ENCODE results near the gene IFNAR1. TPM values are rescaled to one million over a fixed set of nuclear protein-coding genes. Genes with fewer than 3 reads are reported as not detected.
"Not testable (repeated sequence)": the region's sequence is repeated elsewhere in the genome, so short reads cannot be mapped to it uniquely, and the experiment has no call there.

The IFNAR1 gene
- total RNA-seq, 2 donors from 2014 or later, result 11.7 to 16.9 TPM

DNA sequence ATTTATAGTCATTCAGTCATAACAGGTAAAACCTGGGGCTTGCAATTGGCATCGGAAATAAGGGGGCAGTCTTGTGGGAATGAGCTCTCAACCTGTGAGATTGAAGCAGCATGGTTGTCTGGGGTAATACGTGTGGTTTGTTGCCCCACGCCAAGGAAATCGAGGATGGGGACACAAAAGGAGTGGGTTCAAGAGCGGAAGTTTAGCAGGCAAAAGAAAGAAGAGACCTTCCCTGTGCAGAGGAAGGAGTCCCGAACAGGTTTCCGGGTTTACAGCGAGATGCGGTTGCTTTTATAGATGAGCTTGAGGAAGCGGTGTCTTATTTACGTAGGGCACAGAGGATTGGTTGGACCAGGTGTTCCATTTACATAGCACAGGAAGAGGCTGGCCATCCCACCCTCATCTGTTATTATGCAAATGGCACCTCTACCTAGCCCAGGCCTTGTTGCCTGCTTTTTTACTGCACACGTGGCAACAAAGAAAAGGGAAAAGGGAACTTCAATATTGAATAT, 37.3 kb downstream of the IFNAR1 start:
- Mint-ChIP-seq H3K4me3 (peak overlapping the region; percentile 37), H3K27ac (no peak overlapping the region), H3K27me3 (ENCODE audit: insufficient read depth) (peaks cover 2% of the 10 kb centered on the region), H3K4me1 (peaks cover 8% of the 10 kb centered on the region), H3K36me3 (ENCODE audit: low read depth) (peaks cover 5% of the 10 kb centered on the region), H3K9me3 (peaks cover 12% of the 10 kb centered on the region)
- H3K27ac ChIP-seq (ENCODE audit: low read depth, low read length), result no peak overlapping the region
- H3K4me1 ChIP-seq (ENCODE audit: control insufficient read depth, insufficient read depth, low read length), result no peaks in the 10 kb centered on the region
- no peak overlapping the region for H3K9ac ChIP-seq (ENCODE audit: extremely low read depth, low read length, poor library complexity, severe bottlenecking)
- no peak overlapping the region for H3K4me3 ChIP-seq (ENCODE audit: low read length)
- 61 to 72% methylated on average over 10 to 12 of the region's 12 CpGs for WGBS, 2 experiments (ENCODE audit: insufficient coverage in 1 of 2, insufficient read length in 1 of 2)
- H3K9me3 ChIP-seq (ENCODE audit: control insufficient read depth, low read length), result peaks cover 13% of the 10 kb centered on the region
- DNase-seq, result peak; percentile 78
- TF ChIP-seq, protein P1, sequence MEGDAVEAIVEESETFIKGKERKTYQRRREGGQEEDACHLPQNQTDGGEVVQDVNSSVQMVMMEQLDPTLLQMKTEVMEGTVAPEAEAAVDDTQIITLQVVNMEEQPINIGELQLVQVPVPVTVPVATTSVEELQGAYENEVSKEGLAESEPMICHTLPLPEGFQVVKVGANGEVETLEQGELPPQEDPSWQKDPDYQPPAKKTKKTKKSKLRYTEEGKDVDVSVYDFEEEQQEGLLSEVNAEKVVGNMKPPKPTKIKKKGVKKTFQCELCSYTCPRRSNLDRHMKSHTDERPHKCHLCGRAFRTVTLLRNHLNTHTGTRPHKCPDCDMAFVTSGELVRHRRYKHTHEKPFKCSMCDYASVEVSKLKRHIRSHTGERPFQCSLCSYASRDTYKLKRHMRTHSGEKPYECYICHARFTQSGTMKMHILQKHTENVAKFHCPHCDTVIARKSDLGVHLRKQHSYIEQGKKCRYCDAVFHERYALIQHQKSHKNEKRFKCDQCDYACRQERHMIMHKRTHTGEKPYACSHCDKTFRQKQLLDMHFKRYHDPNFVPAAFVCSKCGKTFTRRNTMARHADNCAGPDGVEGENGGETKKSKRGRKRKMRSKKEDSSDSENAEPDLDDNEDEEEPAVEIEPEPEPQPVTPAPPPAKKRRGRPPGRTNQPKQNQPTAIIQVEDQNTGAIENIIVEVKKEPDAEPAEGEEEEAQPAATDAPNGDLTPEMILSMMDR (conservative IDR thresholded peaks at IDR 0.05), result no peak
- no peaks in the 10 kb centered on the region for H3K36me3 ChIP-seq (ENCODE audit: control insufficient read depth, insufficient read depth, low read length)
- H3K27me3 ChIP-seq (ENCODE audit: control insufficient read depth, insufficient read depth, low read length, poor library complexity, severe bottlenecking), result no peaks in the 10 kb centered on the region

DNA sequence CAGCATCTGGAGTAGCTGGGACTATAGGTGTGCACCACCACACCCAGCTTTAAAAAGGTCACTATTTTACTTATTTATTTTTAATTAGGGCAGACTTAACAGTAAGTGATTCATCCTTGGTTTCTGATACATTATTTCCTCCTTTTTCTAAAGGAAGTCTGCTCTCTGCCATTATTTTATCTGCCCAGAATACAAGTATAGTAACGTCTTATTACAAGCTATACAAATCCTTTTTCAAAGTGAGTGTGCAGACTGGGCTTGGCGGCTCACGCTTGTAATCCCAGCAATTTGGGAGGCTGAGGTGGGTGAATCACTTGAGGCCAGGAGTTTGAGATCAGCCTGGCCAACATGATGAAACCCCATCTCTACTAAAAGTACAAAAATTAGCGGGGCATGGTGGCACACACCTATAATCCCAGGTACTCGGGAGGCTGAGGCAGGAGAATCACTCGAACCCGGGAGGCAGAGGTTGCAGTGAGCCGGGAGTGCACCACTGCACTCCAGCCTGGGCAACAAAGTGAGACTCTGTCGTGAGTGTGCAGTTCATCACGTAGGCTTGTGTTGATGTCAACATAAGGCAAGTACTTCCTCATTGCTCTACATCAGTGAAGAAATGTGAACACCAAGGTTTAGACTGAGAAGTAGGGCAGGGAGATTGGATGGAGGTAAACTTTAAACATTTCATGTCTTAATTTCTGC, 39.3 kb downstream of the IFNAR1 start:
- 81 to 84% methylated on average over 8 to 10 of the region's 10 CpGs for WGBS, 2 experiments (ENCODE audit: insufficient coverage in 1 of 2, insufficient read length in 1 of 2)
- H3K9me3 Mint-ChIP-seq, result peaks cover 30% of the 10 kb centered on the region
- H3K27ac ChIP-seq (ENCODE audit: low read depth, low read length); H3K36me3 ChIP-seq (ENCODE audit: control insufficient read depth, insufficient read depth, low read length); H3K9ac ChIP-seq (ENCODE audit: extremely low read depth, low read length, poor library complexity, severe bottlenecking); H3K4me1 ChIP-seq (ENCODE audit: control insufficient read depth, insufficient read depth, low read length); H3K27me3 ChIP-seq (ENCODE audit: control insufficient read depth, insufficient read depth, low read length, poor library complexity, severe bottlenecking); H3K27ac Mint-ChIP-seq; H3K4me1 Mint-ChIP-seq; H3K4me3 ChIP-seq (ENCODE audit: low read length); H3K4me3 Mint-ChIP-seq; H3K27me3 Mint-ChIP-seq (ENCODE audit: insufficient read depth); H3K36me3 Mint-ChIP-seq (ENCODE audit: low read depth); DNase-seq: not testable (repeated sequence)
- peaks cover 30% of the 10 kb centered on the region for H3K9me3 ChIP-seq (ENCODE audit: control insufficient read depth, low read length)

DNA sequence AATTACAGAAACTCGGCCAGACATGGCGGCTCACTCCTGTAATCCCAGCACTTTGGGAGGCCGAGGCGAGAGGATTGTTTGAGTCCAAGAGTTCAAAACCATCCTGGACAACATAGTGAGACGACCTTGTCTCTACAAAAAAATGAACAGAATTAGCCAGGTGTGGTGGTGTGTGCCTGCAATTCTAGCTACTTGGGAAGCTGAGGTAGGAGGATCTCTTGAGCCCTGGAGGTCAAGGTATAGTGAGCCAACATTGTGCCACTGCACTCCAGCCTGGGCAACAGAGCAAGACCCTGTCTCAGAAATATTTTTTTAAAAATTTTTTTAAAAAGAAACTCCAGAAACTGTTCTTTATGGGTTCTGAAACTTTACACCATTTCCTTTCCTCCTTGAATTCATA, 40.1 kb downstream of the IFNAR1 start:
- peaks cover 30% of the 10 kb centered on the region for H3K9me3 ChIP-seq (ENCODE audit: control insufficient read depth, low read length)
- H3K27me3 Mint-ChIP-seq (ENCODE audit: insufficient read depth), result peaks cover 2% of the 10 kb centered on the region
- TF ChIP-seq, protein P1 (conservative IDR thresholded peaks at IDR 0.05), result no peak
- no peak overlapping the region for H3K27ac Mint-ChIP-seq
- no peak overlapping the region for H3K27ac ChIP-seq (ENCODE audit: low read depth, low read length)
- WGBS, 2 experiments (ENCODE audit: insufficient coverage in 1 of 2, insufficient read length in 1 of 2), result 90 to 95% methylated on average over 5 of the region's 5 CpGs
- H3K9me3 Mint-ChIP-seq, result peaks cover 37% of the 10 kb centered on the region
- H3K36me3 Mint-ChIP-seq (ENCODE audit: low read depth), result peaks cover 4% of the 10 kb centered on the region
- no peaks in the 10 kb centered on the region for H3K27me3 ChIP-seq (ENCODE audit: control insufficient read depth, insufficient read depth, low read length, poor library complexity, severe bottlenecking)
- H3K36me3 ChIP-seq (ENCODE audit: control insufficient read depth, insufficient read depth, low read length), result no peaks in the 10 kb centered on the region
- no peak overlapping the region for H3K4me3 Mint-ChIP-seq
- H3K4me1 Mint-ChIP-seq, result peaks cover 8% of the 10 kb centered on the region
- DNase-seq, result no peak
- no peak overlapping the region for H3K4me3 ChIP-seq (ENCODE audit: low read length)
- no peaks in the 10 kb centered on the region for H3K4me1 ChIP-seq (ENCODE audit: control insufficient read depth, insufficient read depth, low read length)
- no peak overlapping the region for H3K9ac ChIP-seq (ENCODE audit: extremely low read depth, low read length, poor library complexity, severe bottlenecking)
